Head of caudate nucleus (tissue), 42 donors: ENCODE results near the gene POLH.
"Not testable (repeated sequence)": the region's sequence is repeated elsewhere in the genome, so short reads cannot be mapped to it uniquely, and the experiment has no call there.

ENCODE experiments used
- DNase-seq, 42 donors: peaks; one replicate each; pipeline versions ENCODE4 v3.0.0 to v3.0.0-alpha.2; 2020 to 2021; ENCODE audit warnings: mixed read lengths in 7 of 42
- intact Hi-C: fragments of 100-400 bp; cut with DNase I; formaldehyde crosslinking; loops from one replicate; pipeline ENCODE4 v1.15.0; 2022

The POLH gene

GRCh38 chr6:43575772-43576551 lies at the start of gene POLH, which contains the start of gene XPO5:
Gene POLH, plus strand, starts transcription at chr6:43576185. Its CDS starts 6,135 bp downstream, at chr6:43582320.
Gene XPO5, minus strand, starts transcription at chr6:43576038. Its CDS starts 174 bp downstream, at chr6:43575864.
- DNase-seq = peak; percentile 73 to 95 (median 88)
- intact Hi-C loops = no loop called here

DNA sequence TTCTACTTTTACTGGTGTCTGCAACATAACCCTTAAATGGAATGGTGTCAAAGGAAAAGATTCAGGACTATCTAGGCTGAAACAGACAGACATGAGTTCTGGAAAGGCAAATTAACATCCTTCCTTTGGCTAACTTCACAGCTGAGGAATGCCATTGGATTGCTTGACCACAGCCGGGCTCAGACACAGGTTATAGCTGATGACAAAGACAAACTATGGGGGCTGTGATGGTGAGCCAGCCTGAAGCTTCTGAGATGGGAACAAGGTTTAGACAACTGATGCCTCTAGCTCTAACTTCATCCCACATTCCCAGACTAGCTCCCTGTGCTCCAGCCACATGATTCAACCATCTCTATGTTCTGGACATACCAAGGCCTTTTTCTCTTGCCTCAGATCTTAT lies 43.8 kb upstream of the POLH start:
- intact Hi-C loops = no loop called here
- DNase-seq = peak in 1 of 42 donors; percentile 1

DNA sequence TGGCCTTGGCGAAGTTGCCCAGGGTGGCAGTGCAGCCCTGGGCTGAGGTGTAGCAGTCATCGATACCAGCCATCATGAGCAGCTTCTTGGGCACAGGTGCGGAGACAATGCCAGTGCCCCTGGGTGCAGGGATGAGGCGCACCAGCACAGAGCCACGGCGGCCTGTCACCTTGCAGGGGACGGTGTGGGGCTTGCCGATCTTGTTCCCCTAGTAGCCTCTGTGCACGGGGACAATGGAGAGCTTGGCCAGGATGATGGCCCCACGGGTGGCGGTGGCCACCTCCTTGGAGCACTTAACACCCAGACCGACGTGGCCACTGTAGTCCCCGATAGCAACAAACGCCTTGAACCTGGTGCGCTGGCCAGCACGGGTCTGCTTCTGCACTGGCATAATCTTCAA lies 37.0 kb upstream of the POLH start:
- intact Hi-C loops, DNase-seq: not testable (repeated sequence)

- intact Hi-C loops, DNase-seq: not testable (repeated sequence)
These were observed 36.6 kb upstream of the POLH start for GRCh38 chr6:43539409-43539808.

- intact Hi-C loops = no loop called here
- DNase-seq = no peak
These were observed 35.5 kb upstream of the POLH start for GRCh38 chr6:43540507-43540906.

- intact Hi-C loops = no loop called here
- DNase-seq = no peak
These were observed 34.1 kb upstream of the POLH start for GRCh38 chr6:43541774-43542471.

DNA sequence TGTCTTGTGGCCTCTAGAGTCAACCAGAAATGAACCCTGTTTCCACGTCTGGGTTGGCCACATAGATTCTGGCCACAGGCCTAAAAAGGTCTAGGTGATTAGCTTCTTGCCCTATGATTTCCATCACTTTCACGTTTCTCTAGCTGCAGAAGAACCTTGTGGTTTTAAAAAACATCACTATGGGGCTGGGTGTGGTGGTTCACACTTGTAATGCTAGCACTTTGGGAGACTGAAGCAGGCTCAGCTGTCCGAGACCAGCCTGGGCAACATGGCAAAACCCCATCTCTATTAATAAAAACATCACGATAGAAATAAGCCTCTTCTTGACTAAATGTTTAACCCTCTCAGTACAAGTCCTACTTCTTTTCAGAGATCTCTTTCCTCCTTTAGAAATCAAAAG lies 31.5 kb upstream of the POLH start:
- intact Hi-C loops = no loop called here
- DNase-seq = no peak

DNA sequence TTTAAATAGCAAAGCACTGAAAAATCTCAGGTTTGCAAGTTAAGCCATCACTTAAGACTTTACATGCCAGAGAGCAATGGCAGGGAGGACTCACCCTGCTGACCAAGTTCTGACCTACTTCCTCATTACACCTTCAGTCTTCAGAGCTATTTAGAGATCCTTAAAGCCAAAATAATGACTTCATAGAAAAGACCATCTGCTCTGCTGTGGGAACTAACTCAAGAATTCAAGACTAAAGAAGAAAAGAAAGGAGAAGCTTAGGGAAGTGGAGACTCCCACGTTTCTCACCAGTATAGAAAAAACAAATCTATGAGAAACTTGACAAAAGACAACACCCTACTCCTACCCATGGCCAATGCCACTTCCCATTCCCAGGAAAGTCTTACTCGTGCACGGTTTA lies 28.8 kb upstream of the POLH start:
- DNase-seq = no peak
- intact Hi-C loops = no loop called here

DNA sequence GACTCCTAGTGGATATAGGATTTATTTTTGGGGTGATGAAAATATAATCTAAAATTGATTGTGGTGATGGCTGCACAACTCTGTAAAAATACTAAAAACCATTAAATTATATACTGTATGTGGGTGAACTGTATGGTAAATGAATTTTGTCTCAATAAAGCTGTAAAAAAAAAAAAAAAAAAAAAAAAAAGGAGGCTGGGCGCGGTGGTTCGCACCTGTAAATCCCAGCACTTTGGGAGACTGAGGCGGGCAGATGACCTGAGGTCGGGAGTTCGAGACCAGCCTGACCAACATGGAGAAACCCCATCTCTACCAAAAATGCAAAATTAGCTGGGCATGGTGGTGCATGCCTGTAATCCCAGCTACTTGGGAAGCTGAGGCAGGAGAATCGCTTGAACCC lies 18.4 kb upstream of the POLH start:
- not testable (repeated sequence) for DNase-seq

GRCh38 chr6:43559328-43559727 lies 16.7 kb upstream of the POLH start:
- intact Hi-C loops = no loop called here
- no peak for DNase-seq

More for the DNA sequence above, 18.4 kb upstream of the POLH start:
- intact Hi-C loops = not testable (repeated sequence)

DNA sequence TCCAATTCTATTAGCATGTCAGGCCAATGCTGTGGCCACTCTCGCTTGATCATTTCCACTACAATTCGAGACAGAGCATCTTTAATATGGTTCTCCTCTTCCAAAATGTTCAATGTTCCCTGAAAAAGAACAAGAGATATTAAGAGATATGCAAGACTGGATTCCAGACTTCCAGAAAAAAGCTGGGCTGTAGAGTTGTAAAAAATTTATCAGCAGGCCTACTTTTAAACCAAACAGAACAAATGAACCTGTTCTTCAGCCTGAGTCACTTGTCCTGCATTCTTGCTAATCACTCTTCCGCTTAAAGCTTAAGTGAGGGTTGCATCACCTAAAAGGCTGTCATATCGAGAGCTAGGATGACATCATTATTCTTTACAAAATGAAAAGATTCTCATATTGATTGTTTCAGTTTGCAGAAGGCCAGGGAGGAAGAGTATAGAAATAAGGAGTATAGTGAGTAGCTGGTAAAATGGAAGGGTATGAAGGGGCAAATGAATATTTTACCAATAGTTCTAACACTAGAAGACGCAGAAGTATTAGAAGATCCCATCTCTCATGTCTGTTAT lies 5.0 kb upstream of the POLH start:
- DNase-seq = peak in 1 of 42 donors; percentile 12
- intact Hi-C loops = no loop called here

GRCh38 chr6:43572015-43572414 lies 4.0 kb upstream of the POLH start:
- intact Hi-C loops = no loop called here

DNA sequence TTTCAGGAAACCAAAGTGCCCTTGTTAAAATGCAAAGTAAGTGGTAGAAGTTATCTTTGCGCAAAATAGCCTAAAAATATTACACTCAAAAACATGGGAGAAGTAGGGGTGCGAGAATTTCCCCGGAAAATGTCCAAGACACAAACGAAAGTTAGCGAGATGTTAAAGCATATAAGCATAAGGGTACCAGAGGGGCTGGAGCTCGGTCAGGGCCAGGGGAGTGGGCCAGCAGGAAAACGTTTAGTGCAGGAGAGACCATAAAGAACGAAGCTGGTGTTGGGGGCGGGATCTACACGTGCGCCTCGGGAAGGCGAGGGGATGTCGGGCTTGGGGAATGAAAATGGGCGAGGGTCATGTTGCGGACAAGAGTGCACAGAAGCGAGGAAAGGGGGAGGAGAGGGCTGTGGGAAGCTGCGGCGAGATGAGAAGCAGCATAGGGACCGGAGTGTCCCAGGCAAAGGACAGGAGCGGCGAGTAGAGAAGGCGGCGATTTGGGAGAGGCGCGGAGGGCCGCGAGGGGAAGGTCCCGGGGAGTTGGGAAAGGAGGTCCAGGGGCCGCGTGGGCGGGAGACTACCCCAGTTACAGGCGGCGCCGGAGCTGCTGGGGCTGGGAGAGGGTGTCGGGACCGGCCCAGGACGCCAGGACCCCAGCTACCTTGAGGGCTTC lies 747 bp upstream of the POLH start:
- intact Hi-C loops = no loop called here

More at GRCh38 chr6:43572015-43572414, 4.0 kb upstream of the POLH start:
- peak in 6 of 42 donors; percentile 10 to 44 (median 14) for DNase-seq

DNA sequence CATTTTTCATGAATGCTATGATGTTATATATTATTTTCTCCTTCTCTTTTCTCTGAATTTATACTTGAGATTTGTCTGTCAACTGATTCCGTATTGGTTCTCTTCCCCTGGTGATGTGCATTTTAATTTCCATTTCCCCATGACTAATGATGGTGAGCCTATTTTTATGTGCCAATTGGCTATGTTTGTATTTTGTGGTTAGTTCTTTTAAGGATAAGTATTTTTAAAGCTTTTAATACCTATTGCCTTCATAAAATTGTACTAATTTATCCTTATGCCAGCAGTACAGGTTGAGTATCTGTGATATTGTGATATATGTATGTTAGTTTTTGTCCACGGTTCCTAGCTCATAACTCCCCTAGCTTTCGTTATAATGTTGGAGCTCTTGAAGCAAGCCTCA lies 2.8 kb downstream of the POLH start:
- intact Hi-C loops = no loop called here
- DNase-seq = no peak

More for the DNA sequence above, 747 bp upstream of the POLH start:
- DNase-seq = peak in 27 of 42 donors; percentile 3 to 67 (median 29)

DNA sequence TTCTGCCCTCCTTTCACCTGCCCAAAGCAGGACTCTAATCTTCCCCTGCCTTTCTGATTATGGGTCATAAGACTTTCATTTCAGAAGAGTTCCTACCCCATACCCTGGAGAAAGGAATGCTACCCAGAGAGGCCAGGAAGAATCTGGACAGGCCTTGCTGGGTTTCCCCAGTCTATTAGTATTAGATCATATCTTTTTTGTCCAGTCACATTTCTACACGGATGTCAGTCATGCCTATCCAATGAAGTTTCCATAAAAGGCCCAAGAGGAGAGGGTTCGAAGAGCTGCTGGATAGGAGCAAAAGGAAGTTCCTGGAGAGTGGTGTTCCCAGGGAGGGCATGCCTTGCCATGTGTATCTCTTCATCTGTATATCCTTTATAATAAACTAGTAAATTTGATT lies 3.2 kb downstream of the POLH start:
- intact Hi-C loops = no loop called here
- no peak for DNase-seq

DNA sequence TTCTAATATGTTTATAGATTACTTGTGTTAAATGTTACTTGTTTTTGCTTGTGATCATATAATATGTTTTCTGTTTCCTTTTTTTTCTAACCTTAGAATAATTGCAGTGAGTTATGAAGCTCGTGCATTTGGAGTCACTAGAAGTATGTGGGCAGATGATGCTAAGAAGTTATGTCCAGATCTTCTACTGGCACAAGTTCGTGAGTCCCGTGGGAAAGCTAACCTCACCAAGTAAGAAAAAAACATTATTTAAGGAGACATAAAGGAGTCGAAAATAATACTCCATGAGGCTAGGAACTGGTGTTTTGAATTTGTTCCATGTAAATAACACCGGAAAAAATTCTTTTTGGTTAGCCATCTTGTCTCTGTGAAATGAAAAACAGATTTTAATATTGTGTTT lies 6.9 kb downstream of the POLH start:
- DNase-seq = no peak
- intact Hi-C loops = no loop called here

- no peak for DNase-seq
- intact Hi-C loops = no loop called here
These were observed 9.0 kb downstream of the POLH start for GRCh38 chr6:43584892-43585570.

GRCh38 chr6:43588194-43588593 lies 12.2 kb downstream of the POLH start:
- intact Hi-C loops = no loop called here
- DNase-seq = no peak

DNA sequence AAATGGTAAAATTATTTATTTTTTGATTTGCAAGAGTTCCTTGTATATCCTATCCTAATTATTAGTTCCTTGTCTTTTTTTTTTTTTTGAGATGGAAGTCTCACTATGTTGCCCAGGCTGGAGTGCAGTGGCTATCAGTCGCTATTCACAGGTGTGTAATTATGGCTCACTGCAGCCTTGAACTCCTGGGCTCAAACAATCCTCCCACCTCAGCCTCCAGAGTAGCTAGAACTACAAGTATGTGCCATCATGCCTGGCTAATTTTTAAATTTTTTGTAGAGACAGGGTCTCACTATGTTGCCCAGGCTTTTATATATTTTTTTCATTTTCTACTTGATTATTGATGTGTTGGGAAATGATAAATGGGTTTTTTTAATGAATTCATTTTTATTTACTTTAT lies 13.6 kb downstream of the POLH start:
- intact Hi-C loops, DNase-seq: not testable (repeated sequence)
